Esophagus muscularis mucosa (tissue), 3 donors: ENCODE data around the gene ABCA3.

Experiments
- CTCF ChIP-seq, 3 experiments: fragments of 200-600 bp in 2 of 3; fragments of 450-650 bp in 1 of 3; sonication (generic) in 2 of 3; IDR thresholded peaks; one replicate each; pipeline ENCODE4 v1.5.1; 2017 to 2019; ENCODE audit warnings: antibody characterized with exemption in 3 of 3, mild to moderate bottlenecking in 2 of 3, moderate library complexity in 1 of 3
- POLR2A ChIP-seq: fragments of 450-650 bp; IDR thresholded peaks from one replicate; pipeline ENCODE4 v1.6.1; 2017; ENCODE audit warnings: antibody characterized with exemption, moderate library complexity, mild to moderate bottlenecking, low read depth

- no peak for TF ChIP-seq CTCF (IDR thresholded peaks at IDR 0.05)
- no peak for TF ChIP-seq POLR2A
Measured at GRCh38 chr16:2233872-2234812, 106.4 kb downstream of the ABCA3 start.
